ENCODE results near the gene PRR30.
"Not testable (repeated sequence)": the region's sequence is repeated elsewhere in the genome, so short reads cannot be mapped to it uniquely, and the experiment has no call there.

The PRR30 gene

DNA sequence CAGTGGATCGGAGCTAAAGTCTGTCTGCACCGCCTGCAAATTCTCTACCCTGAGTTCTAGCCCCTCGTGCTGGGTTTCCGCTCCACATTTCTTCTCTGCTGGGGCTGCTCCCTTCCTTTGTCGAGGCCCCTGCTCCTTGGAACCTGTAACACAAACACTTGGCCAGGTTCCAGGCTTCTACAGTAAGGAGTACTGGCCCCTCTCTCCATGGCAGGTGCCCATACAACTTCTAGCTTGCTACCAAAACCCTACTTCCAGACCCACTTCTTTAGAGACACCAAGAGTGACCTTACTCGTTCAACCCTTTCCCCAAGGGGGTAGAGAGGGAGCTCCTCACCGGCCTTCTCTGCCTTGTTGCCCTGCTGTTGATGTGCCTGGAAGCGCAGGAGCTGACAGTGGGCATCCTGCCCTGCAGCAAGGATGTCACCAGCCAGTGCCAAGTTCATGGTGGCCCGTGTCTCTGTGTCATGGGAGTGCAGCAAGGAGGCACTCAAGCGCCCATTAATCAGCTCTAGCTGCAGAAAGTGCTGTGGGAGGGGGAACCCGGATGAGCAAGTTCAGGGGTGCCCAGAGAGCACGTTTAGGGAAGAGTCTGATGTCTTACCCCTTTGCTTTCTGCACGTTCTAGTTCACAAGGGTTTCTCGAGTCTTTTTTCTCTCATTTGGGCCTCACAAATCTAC is 5.9 kb downstream of the PRR30 start:
- TF ChIP-seq JUND (IDR thresholded peaks at IDR 0.05; ENCODE audit: low read depth) = no peak
- in situ Hi-C loops (cut with HindIII; ENCODE audit: low pct_unique_long_range_greater_than_20kb, low sequenced_read_pairs) = no loop called here
- no peak for DNase-seq (ENCODE audit: low read depth in 1 of 2, low spot score in 1 of 2)

DNA sequence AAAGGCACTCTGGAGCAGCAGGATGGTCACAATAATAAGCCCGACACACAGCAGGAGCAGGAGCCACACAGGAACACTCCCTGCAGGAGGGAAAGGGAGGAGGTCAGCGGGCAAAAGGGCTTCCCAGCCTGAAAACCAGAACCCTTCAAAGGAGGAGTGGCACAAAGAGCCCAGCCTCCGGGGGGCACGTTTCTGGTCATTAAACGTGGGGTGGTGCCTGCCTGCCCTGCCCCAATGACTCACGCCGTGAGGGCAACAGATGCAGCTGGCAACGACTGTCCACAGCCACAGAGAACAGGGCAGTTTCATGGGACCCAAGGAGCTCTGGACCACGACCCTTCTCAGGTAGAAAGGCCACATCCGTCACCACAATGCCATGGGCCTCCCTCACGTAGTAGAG is 7.8 kb downstream of the PRR30 start:
- in situ Hi-C loops (cut with HindIII; ENCODE audit: low pct_unique_long_range_greater_than_20kb, low sequenced_read_pairs) = no loop called here
- no peak for TF ChIP-seq JUND (IDR thresholded peaks at IDR 0.05; ENCODE audit: low read depth)
- no peak for DNase-seq (ENCODE audit: low read depth in 1 of 2, low spot score in 1 of 2)

DNA sequence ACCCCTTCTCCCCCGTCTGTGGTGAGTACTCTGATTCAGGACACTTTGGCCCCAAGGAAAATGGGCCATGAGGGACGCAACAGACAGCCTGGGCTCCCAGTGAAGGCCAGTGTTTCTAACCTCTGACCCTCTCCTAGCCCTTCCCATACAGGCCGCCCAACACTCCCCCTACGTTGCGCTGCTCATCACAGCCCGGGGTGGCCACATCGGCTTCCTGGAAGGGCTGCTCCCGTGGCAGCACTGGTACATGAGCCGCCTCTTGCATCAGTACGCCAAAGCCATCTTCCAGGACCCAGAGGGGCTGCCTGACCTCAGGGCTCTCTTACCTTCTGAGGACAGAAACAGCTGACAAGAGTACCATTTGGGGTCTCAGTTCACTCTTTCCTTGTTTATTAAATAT is 8.8 kb downstream of the PRR30 start:
- no peak for TF ChIP-seq JUND (IDR thresholded peaks at IDR 0.05; ENCODE audit: low read depth)
- in situ Hi-C loops (cut with HindIII; ENCODE audit: low pct_unique_long_range_greater_than_20kb, low sequenced_read_pairs) = no loop called here
- no peak for DNase-seq (ENCODE audit: low read depth in 1 of 2, low spot score in 1 of 2)

DNA sequence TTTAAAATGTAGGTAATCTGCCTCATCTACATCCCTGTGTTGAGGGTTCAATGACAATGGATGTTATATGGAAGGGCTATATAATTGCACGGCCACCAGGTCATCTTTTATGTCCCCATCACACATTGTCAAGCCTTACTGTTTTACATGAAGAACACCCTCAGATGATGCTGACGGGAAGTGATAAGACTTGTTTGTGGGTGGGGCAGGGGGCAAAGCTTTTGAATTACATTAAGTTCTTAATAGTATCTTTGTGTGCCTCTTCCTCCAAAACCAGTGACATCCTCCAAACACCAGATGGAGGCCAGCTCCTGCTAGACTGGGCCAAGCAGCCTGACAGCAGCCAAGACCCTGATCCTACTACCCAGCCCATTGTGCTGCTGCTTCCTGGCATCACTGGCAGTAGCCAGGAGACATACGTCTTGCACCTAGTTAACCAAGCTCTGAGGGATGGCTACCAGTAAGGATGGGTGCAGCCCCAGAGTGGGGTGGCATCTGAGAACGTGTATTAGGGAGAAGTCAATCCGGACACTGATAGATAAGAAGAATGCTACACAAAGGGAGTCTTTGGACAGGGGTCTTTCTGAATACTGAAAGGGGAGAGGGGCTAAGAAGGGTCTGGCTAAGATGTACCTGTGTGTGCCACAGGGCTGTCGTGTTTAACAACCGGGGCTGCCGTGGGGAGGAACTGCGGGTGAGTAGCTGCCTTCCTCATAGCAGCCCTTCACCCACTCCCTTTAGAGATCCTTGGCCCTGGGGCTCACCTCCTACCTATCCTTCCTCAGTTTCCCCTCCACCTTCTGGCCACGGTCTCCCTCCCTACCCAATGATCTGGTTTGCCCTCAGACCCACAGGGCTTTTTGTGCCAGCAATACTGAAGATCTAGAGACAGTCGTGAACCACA is 10.3 kb downstream of the PRR30 start:
- no peak for DNase-seq (ENCODE audit: low read depth in 1 of 2, low spot score in 1 of 2)
- in situ Hi-C loops (cut with HindIII; ENCODE audit: low pct_unique_long_range_greater_than_20kb, low sequenced_read_pairs) = no loop called here
- TF ChIP-seq JUND (IDR thresholded peaks at IDR 0.05; ENCODE audit: low read depth) = no peak

DNA sequence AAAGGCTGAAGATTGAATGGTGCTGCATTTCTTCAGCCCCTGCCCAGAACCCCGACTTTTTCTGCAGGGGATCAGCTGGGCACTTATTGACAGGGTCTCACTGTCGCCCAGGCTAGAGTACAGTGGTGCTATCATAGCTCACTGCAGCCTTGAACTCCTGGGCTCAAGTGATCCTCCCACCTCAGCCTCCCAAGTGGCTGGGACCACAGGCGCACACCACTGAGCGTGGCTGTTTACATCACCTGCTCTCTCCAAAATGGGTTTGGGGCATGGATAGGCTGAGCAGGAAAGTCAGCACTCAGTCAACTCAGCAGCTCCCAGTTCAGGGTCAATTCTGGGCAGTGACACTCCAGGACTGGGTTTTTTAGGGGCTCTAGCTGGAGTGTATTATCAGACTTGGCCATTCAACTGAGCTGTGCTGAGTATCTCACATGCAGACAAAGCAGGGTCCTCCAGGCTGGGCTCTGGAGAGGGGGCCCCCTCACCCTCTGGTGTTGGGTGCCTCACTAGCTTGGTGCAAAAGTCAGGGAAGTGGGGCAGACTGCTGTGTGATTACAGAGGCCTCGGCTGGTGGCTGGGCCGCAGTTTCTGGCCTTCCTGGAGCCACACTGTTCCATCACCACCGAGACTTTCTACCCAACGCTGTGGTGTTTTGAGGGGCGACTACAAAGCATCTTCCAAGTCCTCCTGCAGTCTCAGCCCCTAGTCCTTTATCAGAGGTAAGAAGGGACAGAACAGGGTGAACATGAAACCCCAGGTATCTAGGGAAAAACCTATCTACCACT is 11.1 kb downstream of the PRR30 start:
- in situ Hi-C loops (cut with HindIII; ENCODE audit: low pct_unique_long_range_greater_than_20kb, low sequenced_read_pairs) = no loop called here
- no peak for TF ChIP-seq JUND (IDR thresholded peaks at IDR 0.05; ENCODE audit: low read depth)
- no peak for DNase-seq (ENCODE audit: low read depth in 1 of 2, low spot score in 1 of 2)

DNA sequence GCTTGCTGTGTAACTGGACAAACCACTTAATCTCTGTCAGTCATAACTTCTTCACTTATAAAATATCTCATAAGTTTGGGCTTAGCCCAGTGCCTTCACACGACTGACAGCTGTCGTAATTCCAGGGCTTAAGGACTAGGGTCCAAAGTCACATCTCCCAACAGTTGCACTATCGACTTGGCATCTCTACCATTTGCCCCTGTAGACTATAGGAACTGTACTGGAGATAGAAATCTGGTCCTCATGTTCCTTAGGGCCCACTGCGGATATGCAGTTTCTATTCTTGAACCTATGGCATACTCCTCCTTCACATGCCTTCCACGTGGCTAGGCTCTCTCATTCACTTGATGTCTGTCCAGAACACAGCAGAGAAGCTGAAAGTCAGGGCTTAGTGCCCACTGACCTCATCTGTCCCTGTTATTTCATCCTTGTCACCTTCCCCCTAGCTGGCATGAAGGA is 12.9 kb downstream of the PRR30 start:
- in situ Hi-C loops (cut with HindIII; ENCODE audit: low pct_unique_long_range_greater_than_20kb, low sequenced_read_pairs) = no loop called here
- TF ChIP-seq JUND (IDR thresholded peaks at IDR 0.05; ENCODE audit: low read depth) = no peak
- no peak for DNase-seq (ENCODE audit: low read depth in 1 of 2, low spot score in 1 of 2)

DNA sequence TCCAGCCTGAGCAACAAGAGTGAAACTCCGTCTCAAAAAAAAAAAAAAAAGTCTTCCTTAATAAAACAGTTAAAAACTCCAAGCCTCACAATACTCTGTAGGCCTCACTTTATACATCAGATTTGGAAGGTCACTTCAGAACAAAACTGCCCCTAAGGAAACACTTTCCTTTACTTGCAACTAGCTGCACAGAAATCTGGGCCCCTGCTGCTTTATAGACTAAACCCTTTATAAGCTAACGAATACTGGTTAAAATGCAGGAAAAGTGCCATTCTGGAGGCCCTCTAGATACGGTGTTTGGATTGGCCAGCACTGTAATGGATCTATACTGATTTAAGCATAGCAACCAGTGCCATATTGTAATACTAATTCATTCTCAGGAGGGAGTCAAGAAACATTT is 14.1 kb downstream of the PRR30 start:
- no peak for DNase-seq (ENCODE audit: low read depth in 1 of 2, low spot score in 1 of 2)
- in situ Hi-C loops (cut with HindIII; ENCODE audit: low pct_unique_long_range_greater_than_20kb, low sequenced_read_pairs) = no loop called here
- TF ChIP-seq JUND (IDR thresholded peaks at IDR 0.05; ENCODE audit: low read depth) = no peak

DNA sequence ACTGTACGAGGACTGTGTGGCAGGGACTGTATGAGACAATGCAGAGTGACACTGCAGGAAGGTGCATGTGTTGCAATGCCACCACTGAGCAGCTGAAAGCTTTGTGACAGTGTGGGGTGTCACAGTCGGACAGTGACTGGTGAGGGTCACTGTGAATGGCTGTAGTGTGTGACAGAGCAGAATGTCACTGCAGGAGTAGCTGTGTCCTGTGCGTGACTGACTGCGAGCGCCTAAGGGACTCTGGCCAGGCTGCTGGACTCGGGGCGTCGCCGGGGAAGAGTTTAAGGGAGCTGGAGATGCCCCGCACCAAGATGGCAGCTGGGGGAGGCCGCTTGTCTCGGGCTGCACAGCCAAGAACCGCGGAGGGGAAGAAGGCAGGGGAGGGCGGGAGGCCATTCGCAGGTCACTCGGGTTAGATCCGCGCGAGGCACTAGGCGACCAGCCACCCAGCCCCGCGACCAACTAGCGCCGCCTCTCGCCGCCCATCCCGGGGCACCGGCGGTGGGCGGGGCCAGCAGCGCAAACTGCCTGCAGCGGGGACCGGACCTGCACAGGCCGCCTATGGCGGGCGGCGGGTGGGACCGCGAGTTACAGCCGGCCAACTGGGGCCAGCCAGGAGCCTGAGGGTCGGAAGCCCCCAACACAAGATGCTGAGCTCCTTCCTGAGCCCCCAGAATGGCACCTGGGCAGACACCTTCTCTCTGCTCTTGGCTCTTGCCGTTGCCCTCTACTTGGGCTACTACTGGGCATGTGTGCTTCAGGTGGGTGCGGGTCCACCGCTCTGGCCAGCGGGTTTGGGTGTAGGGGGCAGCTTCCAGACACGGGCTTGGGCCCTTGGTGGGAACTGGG is 15.7 kb downstream of the PRR30 start, which contains the start of gene ABHD1:
TSS of gene ABHD1 (plus strand) at position 514 of the 849 bp plus-strand sequence. CDS start at position 648, 134 bp downstream.
- TF ChIP-seq JUND (IDR thresholded peaks at IDR 0.05; ENCODE audit: low read depth) = no peak
- DNase-seq (ENCODE audit: low read depth in 1 of 2, low spot score in 1 of 2) = peak; percentile 39 to 51
- in situ Hi-C loops (cut with HindIII; ENCODE audit: low pct_unique_long_range_greater_than_20kb, low sequenced_read_pairs) = no loop called here

DNA sequence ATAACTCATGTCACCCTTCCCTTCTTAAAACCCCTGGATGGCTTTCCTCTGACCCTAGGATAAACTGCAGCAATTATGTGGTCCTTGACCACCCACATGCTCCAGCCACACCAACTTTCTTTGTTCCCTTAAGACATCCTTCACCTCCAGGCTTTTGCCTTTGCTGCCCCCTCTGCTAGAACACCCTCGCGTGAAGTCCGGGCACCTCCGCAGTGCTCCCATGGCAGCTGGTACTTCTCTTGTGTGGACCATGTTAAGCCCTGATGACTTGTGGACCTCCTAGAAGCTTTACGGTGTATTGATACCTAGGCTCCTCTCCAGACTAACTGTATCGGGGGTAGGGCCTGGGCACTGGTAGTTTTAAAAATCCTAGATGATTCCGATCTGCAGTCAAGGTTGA is 16.4 kb downstream of the PRR30 start:
- TF ChIP-seq JUND (IDR thresholded peaks at IDR 0.05; ENCODE audit: low read depth) = no peak
- DNase-seq (ENCODE audit: low read depth in 1 of 2, low spot score in 1 of 2) = no peak
- in situ Hi-C loops (cut with HindIII; ENCODE audit: low pct_unique_long_range_greater_than_20kb, low sequenced_read_pairs) = no loop called here

DNA sequence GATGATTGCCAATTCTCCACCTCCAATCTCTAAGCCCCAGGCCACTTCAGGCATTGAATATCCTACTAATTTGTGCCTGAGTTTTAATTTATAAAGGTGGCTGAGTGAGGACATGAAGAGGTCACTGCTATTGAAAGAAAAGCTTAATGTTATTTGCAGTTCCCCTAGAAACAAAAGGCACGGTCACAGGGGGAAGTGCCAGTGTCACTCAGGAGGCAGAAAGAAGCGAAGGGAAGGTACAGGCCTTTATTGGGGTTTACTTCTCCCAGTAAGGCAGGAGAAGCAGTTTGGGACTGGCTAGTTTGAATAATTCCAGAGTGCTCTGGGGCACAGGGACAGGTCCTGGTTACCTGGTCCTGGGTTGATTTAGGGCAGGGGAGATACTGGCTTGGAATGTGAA is 17.3 kb downstream of the PRR30 start:
- no peak for DNase-seq (ENCODE audit: low read depth in 1 of 2, low spot score in 1 of 2)
- in situ Hi-C loops (cut with HindIII; ENCODE audit: low pct_unique_long_range_greater_than_20kb, low sequenced_read_pairs) = no loop called here
- TF ChIP-seq JUND (IDR thresholded peaks at IDR 0.05; ENCODE audit: low read depth) = no peak

DNA sequence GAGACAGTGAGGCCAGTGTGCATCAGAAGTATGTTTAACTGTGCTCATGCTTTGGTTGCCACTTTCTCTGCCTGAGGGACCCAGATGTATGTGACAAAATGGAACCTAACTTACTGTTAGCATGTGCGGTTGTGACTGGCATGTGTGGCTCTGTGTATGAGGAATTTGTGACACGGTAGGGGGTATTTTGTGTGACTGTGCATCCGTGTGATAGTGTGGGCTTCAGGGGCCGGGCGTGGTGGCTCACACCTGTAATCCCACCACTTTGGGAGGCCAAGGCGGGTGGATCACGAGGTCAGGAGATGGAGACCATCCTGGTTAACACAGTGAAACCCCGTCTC is 19.9 kb downstream of the PRR30 start:
- in situ Hi-C loops (cut with HindIII; ENCODE audit: low pct_unique_long_range_greater_than_20kb, low sequenced_read_pairs); DNase-seq (ENCODE audit: low read depth in 1 of 2, low spot score in 1 of 2): not testable (repeated sequence)

Measured in T47D (cell line).